Measurements from ENCODE around the gene MED20.

Gene MED20

GRCh38 chr6:41940759-41941279, 19.9 kb upstream of the MED20 start:
- peaks cover 6% of the 10 kb centered on the region for H3K79me1 ChIP-seq (ENCODE audit: low read depth, low read length)
- H3K9me3 ChIP-seq (replicated peaks in 1 of 2; ENCODE audit: control insufficient read depth in 2 of 2, insufficient read depth in 1 of 2, low read depth in 1 of 2, low read length in 2 of 2), result no peaks in the 10 kb centered on the region
- peak overlapping the region; percentile 93 for H3K9ac ChIP-seq (ENCODE audit: low read depth, low read length, poor library complexity)
- H3K4me3 ChIP-seq (ENCODE audit: low read length in 2 of 2), result peak overlapping the region; percentile 92 to 96
- WGBS, 2 donors (ENCODE audit: extremely low coverage in 2 of 2, insufficient read length in 2 of 2, insufficient replicate concordance in 1 of 2), result no CpG with 5 or more reads among the region's 38 CpGs
- H2AK5ac ChIP-seq (ENCODE audit: low read depth, low read length), result peak overlapping the region; percentile 47
- H2BK5ac ChIP-seq (ENCODE audit: low read length), result peak overlapping the region; percentile 93
- peaks cover 4 to 27% of the 10 kb centered on the region in 2 donors for H3K36me3 ChIP-seq (replicated peaks in 1 of 2; ENCODE audit: control insufficient read depth in 2 of 2, insufficient read depth in 2 of 2, low read length in 2 of 2)
- H2BK12ac ChIP-seq (ENCODE audit: low read length), result no peak overlapping the region
- peak overlapping the region; percentile 85 for H3K14ac ChIP-seq (ENCODE audit: low read length)
- peak overlapping the region; percentile 96 for H2AFZ ChIP-seq (ENCODE audit: low read length)
- peak overlapping the region; percentile 89 for H3K18ac ChIP-seq (ENCODE audit: low read length)
- peak overlapping the region; percentile 95 for H3K23ac ChIP-seq (ENCODE audit: low read depth, low read length, poor library complexity)
- H3K4me1 ChIP-seq (ENCODE audit: control insufficient read depth in 2 of 2, insufficient read depth in 1 of 2, low read depth in 1 of 2, low read length in 2 of 2), result peaks cover 18 to 21% of the 10 kb centered on the region in 2 donors
- H3K4me2 ChIP-seq (ENCODE audit: insufficient read depth, low read length, poor library complexity, severe bottlenecking), result peak overlapping the region; percentile 100
- no peak overlapping the region for H4K91ac ChIP-seq (ENCODE audit: low read depth, low read length, poor library complexity)
- H3K27ac ChIP-seq (replicated peaks; ENCODE audit: low read length), result no peak overlapping the region
- H4K8ac ChIP-seq (ENCODE audit: low read depth, low read length), result no peak overlapping the region
- H2BK120ac ChIP-seq (ENCODE audit: low read depth, low read length), result no peak overlapping the region
- DNase-seq (ENCODE audit: low spot score), result no peak
- H3K27me3 ChIP-seq (ENCODE audit: control insufficient read depth in 3 of 3, insufficient read depth in 3 of 3, low read depth in 1 of 3, low read length in 3 of 3), result no peaks in the 10 kb centered on the region
- peak overlapping the region; percentile 35 for H2BK15ac ChIP-seq (ENCODE audit: low read length)
- no peak overlapping the region for H3K4ac ChIP-seq (ENCODE audit: low read length)

DNA sequence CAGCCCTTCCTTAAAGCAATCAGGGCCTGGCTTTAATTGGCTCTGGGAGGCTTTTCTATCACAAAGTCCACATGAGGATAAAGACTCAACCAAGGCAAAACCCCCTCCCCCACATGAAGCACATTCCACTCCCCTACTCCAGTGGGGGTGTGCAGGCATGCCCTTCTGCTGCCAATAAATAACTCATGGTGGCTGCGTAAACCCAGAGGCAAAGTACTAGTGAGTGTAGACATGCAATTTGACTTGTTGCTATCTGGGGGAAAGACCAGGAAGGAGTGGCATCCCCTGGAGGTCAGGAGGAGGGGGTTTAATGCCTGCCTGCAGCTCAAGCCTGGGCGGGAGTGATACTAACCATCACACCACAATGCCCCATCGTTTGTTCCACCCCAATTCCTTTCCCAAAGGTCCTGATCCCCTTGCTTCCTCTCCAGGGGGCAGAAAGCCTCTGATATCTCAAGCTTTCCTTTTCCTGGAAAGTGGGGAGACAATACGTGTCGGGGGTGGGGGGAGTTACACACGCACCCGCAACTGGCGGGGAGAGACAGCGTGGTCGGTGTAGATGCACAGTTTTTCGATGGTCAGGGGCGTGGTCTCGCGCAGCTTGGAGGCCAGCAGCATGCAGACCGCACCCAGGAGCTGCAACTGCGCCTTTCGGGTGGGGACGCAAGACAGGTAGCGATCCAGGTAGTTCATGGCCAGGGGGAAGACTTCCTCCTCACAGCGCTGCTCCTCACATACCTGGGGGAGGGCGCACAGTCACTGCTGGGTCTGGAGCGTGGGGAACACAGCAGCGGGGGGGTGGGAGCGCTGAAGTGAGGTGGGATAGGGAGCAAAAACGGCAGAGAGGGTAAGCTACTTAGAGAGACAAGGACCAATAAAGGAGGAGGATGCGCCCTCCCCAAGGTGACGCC, 19.2 kb upstream of the MED20 start:
- peak overlapping the region; percentile 89 for H3K18ac ChIP-seq (ENCODE audit: low read length)
- H3K23ac ChIP-seq (ENCODE audit: low read depth, low read length, poor library complexity), result peak overlapping the region; percentile 95
- peak overlapping the region; percentile 93 for H2BK5ac ChIP-seq (ENCODE audit: low read length)
- H3K4me1 ChIP-seq (ENCODE audit: control insufficient read depth in 2 of 2, insufficient read depth in 1 of 2, low read depth in 1 of 2, low read length in 2 of 2), result peaks cover 18 to 21% of the 10 kb centered on the region in 2 donors
- H4K91ac ChIP-seq (ENCODE audit: low read depth, low read length, poor library complexity), result no peak overlapping the region
- H3K14ac ChIP-seq (ENCODE audit: low read length), result peak overlapping the region; percentile 73
- H3K27me3 ChIP-seq (ENCODE audit: control insufficient read depth in 3 of 3, insufficient read depth in 3 of 3, low read depth in 1 of 3, low read length in 3 of 3), result no peaks in the 10 kb centered on the region
- H2BK120ac ChIP-seq (ENCODE audit: low read depth, low read length), result no peak overlapping the region
- H4K8ac ChIP-seq (ENCODE audit: low read depth, low read length), result no peak overlapping the region
- H3K9ac ChIP-seq (ENCODE audit: low read depth, low read length, poor library complexity), result peak overlapping the region; percentile 83
- H2AFZ ChIP-seq (ENCODE audit: low read length), result peak overlapping the region; percentile 96
- H3K79me1 ChIP-seq (ENCODE audit: low read depth, low read length), result peaks cover 6% of the 10 kb centered on the region
- peaks cover 9 to 34% of the 10 kb centered on the region in 2 donors for H3K36me3 ChIP-seq (replicated peaks in 1 of 2; ENCODE audit: control insufficient read depth in 2 of 2, insufficient read depth in 2 of 2, low read length in 2 of 2)
- no peak overlapping the region for H2BK12ac ChIP-seq (ENCODE audit: low read length)
- H3K4me2 ChIP-seq (ENCODE audit: insufficient read depth, low read length, poor library complexity, severe bottlenecking), result peak overlapping the region; percentile 100
- H3K9me3 ChIP-seq (replicated peaks in 1 of 2; ENCODE audit: control insufficient read depth in 2 of 2, insufficient read depth in 1 of 2, low read depth in 1 of 2, low read length in 2 of 2), result no peaks in the 10 kb centered on the region
- H3K4ac ChIP-seq (ENCODE audit: low read length), result no peak overlapping the region
- no peak for DNase-seq (ENCODE audit: low spot score)
- peak overlapping the region; percentile 18 for H2BK15ac ChIP-seq (ENCODE audit: low read length)
- peak overlapping the region; percentile 92 to 96 for H3K4me3 ChIP-seq (ENCODE audit: low read length in 2 of 2)
- peak overlapping the region; percentile 39 for H3K27ac ChIP-seq (replicated peaks; ENCODE audit: low read length)
- peak overlapping the region; percentile 47 for H2AK5ac ChIP-seq (ENCODE audit: low read depth, low read length)
- WGBS, 2 donors (ENCODE audit: extremely low coverage in 2 of 2, insufficient read length in 2 of 2, insufficient replicate concordance in 1 of 2), result no CpG with 5 or more reads among the region's 27 CpGs

- Histone ChIP-seq H3K4me3 (ENCODE audit: low read length in 2 of 2) (no peak overlapping the region), H4K91ac (ENCODE audit: low read depth, low read length, poor library complexity) (no peak overlapping the region), H3K18ac (ENCODE audit: low read length) (no peak overlapping the region), H2BK12ac (ENCODE audit: low read length) (no peak overlapping the region), H2BK5ac (ENCODE audit: low read length) (no peak overlapping the region), H4K8ac (ENCODE audit: low read depth, low read length) (no peak overlapping the region), H3K36me3 (replicated peaks in 1 of 2; ENCODE audit: control insufficient read depth in 2 of 2, insufficient read depth in 2 of 2, low read length in 2 of 2) (peaks cover 15 to 42% of the 10 kb centered on the region in 2 donors), H3K9ac (ENCODE audit: low read depth, low read length, poor library complexity) (peak overlapping the region; percentile 73), H3K79me1 (ENCODE audit: low read depth, low read length) (peaks cover 6% of the 10 kb centered on the region), H3K4me2 (ENCODE audit: insufficient read depth, low read length, poor library complexity, severe bottlenecking) (no peak overlapping the region), H2AK5ac (ENCODE audit: low read depth, low read length) (no peak overlapping the region), H3K27ac (replicated peaks; ENCODE audit: low read length) (peak overlapping the region; percentile 39), H2BK120ac (ENCODE audit: low read depth, low read length) (no peak overlapping the region), H3K4ac (ENCODE audit: low read length) (no peak overlapping the region), H3K14ac (ENCODE audit: low read length) (no peak overlapping the region), H3K4me1 (ENCODE audit: control insufficient read depth in 2 of 2, insufficient read depth in 1 of 2, low read depth in 1 of 2, low read length in 2 of 2) (peaks cover 18 to 21% of the 10 kb centered on the region in 2 donors), H3K9me3 (replicated peaks in 1 of 2; ENCODE audit: control insufficient read depth in 2 of 2, insufficient read depth in 1 of 2, low read depth in 1 of 2, low read length in 2 of 2) (no peaks in the 10 kb centered on the region), H3K27me3 (ENCODE audit: control insufficient read depth in 3 of 3, insufficient read depth in 3 of 3, low read depth in 1 of 3, low read length in 3 of 3) (no peaks in the 10 kb centered on the region), H2BK15ac (ENCODE audit: low read length) (no peak overlapping the region), H3K23ac (ENCODE audit: low read depth, low read length, poor library complexity) (no peak overlapping the region), H2AFZ (ENCODE audit: low read length) (peak overlapping the region; percentile 0)
- WGBS, 2 donors (ENCODE audit: extremely low coverage in 2 of 2, insufficient read length in 2 of 2, insufficient replicate concordance in 1 of 2), result no CpG with 5 or more reads among the region's 11 CpGs
- DNase-seq (ENCODE audit: low spot score), result peak; percentile 29
Observed at GRCh38 chr6:41939176-41939847, 18.4 kb upstream of the MED20 start.

Data from neuronal stem cell (in vitro differentiated cells).